Measurements from ENCODE around the gene SLC34A1.

The SLC34A1 gene

DNA sequence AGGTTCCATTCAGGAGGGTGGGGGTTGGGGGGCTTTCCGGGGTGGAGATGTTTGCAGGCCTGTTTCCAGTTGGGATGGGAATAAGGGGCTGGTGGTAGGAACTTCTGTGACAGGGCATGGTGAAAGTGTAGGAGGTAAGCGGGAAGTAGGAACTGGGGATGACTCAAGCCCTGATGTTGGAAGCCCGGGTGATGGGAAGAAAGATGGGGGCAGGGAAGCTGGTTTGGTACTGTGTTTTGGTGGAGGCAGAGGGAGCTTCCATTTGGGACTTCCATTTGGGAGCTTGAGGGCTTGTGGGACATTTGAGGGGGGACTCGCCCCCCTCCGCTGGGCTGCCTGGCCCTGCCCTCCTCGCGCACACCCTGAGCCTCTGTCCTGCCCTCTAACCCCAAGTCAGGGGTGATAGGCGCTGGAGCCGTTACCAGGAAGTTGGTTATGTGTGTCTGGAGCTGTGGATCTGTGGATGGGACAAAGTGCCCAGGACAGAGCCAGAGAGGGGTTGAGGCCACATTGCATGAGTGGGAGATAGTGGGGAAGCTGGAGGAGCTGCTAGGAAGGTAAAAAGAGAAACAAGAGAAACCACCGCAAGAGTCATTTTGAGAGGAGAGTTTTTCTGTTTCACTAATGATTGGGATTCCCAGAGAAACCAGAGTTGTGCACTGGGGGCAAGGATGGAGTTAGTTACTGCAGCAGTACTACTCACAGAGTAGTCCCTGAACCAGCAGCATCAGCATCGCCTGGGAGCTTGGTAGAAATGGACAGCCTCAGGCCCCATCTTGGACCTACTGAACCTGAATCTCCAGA lies 19.9 kb upstream of the SLC34A1 start:
- no peak overlapping the region for H3K4me3 ChIP-seq (ENCODE audit: severe bottlenecking)
- no peak overlapping the region for H3K27ac ChIP-seq (ENCODE audit: poor library complexity, severe bottlenecking)
- peaks cover 15% of the 10 kb centered on the region for H3K4me1 ChIP-seq (ENCODE audit: insufficient read depth, poor library complexity, severe bottlenecking)
- ATAC-seq (ENCODE audit: low read depth) = no peak
- TF ChIP-seq, protein P1, sequence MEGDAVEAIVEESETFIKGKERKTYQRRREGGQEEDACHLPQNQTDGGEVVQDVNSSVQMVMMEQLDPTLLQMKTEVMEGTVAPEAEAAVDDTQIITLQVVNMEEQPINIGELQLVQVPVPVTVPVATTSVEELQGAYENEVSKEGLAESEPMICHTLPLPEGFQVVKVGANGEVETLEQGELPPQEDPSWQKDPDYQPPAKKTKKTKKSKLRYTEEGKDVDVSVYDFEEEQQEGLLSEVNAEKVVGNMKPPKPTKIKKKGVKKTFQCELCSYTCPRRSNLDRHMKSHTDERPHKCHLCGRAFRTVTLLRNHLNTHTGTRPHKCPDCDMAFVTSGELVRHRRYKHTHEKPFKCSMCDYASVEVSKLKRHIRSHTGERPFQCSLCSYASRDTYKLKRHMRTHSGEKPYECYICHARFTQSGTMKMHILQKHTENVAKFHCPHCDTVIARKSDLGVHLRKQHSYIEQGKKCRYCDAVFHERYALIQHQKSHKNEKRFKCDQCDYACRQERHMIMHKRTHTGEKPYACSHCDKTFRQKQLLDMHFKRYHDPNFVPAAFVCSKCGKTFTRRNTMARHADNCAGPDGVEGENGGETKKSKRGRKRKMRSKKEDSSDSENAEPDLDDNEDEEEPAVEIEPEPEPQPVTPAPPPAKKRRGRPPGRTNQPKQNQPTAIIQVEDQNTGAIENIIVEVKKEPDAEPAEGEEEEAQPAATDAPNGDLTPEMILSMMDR (IDR thresholded peaks at IDR 0.05; ENCODE audit: poor library complexity, severe bottlenecking) = no peak
- no peaks in the 10 kb centered on the region for H3K9me3 ChIP-seq (ENCODE audit: severe bottlenecking)
- no peaks in the 10 kb centered on the region for H3K36me3 ChIP-seq (ENCODE audit: low read depth)
- no peaks in the 10 kb centered on the region for H3K27me3 ChIP-seq (ENCODE audit: insufficient read depth, poor library complexity, severe bottlenecking)
- DNase-seq (ENCODE audit: low spot score) = no peak

DNA sequence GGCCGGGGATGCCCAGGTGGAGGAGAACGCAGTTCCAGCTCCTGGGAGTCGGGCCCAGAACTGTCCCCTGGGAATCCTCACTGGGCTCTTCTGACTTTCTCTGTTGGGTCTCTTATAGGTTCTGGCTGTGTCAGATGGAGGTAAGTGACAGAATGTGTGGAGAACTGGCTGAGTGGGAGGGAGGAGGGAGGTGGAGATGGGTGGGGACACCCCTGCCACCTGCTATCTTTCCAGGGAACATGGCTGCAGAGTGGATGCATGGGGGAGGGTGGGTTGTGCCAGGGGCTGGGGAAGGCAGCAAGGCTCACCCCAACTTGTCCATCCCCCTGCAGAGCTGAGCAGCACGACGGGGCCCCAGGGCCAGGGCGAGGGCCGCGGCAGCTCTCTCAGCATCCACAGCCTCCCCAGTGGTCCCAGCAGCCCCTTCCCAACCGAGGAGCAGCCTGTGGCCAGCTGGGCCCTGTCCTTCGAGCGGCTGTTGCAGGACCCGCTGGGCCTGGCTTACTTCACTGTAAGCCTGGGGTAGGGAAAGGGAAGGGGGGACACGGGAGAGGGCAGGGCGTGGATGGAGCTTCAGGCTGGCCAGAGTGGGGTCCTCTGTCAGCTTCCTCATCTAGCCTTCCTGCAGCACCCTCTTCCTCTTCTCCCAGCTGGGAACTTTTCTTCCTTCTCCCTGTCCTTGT lies 18.2 kb upstream of the SLC34A1 start:
- H3K4me1 ChIP-seq (ENCODE audit: insufficient read depth, poor library complexity, severe bottlenecking) = peaks cover 15% of the 10 kb centered on the region
- ATAC-seq (ENCODE audit: low read depth) (no peak), DNase-seq (ENCODE audit: low spot score) (no peak)
- H3K4me3 ChIP-seq (ENCODE audit: severe bottlenecking) = no peak overlapping the region
- H3K36me3 ChIP-seq (ENCODE audit: low read depth) = no peaks in the 10 kb centered on the region
- H3K27ac ChIP-seq (ENCODE audit: poor library complexity, severe bottlenecking) = no peak overlapping the region
- TF ChIP-seq, protein P1 (IDR thresholded peaks at IDR 0.05; ENCODE audit: poor library complexity, severe bottlenecking) = no peak
- no peaks in the 10 kb centered on the region for H3K27me3 ChIP-seq (ENCODE audit: insufficient read depth, poor library complexity, severe bottlenecking)
- no peaks in the 10 kb centered on the region for H3K9me3 ChIP-seq (ENCODE audit: severe bottlenecking)

DNA sequence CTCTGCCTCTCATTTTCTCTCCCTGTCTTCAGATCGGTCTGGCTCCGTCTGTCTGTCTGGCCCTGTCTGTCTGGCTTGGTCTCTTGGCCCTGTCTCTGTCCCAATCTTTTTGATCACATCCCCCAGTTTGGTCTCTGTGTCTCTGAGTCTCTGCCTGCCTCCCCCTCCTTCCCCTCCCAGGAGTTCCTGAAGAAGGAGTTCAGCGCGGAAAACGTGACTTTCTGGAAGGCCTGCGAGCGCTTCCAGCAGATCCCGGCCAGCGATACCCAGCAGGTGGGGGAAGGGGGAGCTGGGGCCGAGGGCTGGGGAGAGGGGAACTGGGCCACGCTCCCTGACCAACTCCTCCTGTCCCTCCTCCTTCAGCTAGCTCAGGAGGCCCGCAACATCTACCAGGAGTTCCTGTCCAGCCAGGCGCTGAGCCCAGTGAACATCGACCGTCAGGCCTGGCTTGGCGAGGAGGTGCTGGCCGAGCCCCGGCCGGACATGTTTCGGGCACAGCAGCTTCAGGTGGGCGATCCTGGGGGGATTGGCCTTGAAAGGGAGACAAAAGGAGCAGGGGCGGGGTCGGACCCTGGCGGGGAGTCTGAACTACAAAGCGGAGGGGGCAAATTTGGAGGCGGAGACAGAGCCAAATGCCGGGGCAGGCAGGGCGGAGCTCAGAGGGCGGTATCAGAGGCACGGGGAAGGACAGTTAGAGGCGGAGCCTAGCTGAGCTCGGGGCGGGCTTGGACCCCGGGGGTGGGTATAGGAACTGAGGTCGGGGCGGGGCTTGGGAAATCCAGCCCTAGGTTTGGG lies 17.5 kb upstream of the SLC34A1 start:
- ATAC-seq (ENCODE audit: low read depth) = peak; percentile 22; the same call in 1 of the 3 replicates
- H3K27me3 ChIP-seq (ENCODE audit: insufficient read depth, poor library complexity, severe bottlenecking) = no peaks in the 10 kb centered on the region
- H3K4me3 ChIP-seq (ENCODE audit: severe bottlenecking) = no peak overlapping the region
- no peaks in the 10 kb centered on the region for H3K9me3 ChIP-seq (ENCODE audit: severe bottlenecking)
- no peak overlapping the region for H3K27ac ChIP-seq (ENCODE audit: poor library complexity, severe bottlenecking)
- H3K4me1 ChIP-seq (ENCODE audit: insufficient read depth, poor library complexity, severe bottlenecking) = peaks cover 17% of the 10 kb centered on the region
- DNase-seq (ENCODE audit: low spot score) = peak; percentile 85
- no peaks in the 10 kb centered on the region for H3K36me3 ChIP-seq (ENCODE audit: low read depth)
- TF ChIP-seq, protein P1 (IDR thresholded peaks at IDR 0.05; ENCODE audit: poor library complexity, severe bottlenecking) = no peak

DNA sequence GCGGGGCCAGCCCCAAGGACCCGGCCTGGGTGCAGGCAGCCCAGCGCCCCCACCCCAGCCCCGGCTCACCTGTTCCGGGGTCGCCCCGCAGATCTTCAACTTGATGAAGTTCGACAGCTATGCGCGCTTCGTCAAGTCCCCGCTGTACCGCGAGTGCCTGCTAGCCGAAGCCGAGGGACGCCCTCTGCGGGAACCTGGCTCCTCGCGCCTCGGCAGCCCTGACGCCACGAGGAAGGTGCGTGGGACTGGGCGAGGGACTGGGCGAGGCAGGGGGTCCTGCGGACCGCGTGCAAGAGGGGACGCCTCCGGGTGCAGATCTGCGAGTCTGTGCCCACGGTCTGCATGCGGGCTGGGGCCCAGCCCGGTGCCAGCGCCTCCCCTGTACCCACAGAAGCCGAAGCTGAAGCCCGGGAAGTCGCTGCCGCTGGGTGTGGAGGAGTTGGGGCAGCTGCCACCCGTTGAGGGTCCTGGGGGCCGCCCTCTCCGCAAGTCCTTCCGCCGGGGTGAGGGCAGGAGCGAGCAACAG lies 16.8 kb upstream of the SLC34A1 start:
- TF ChIP-seq, protein P1 (IDR thresholded peaks at IDR 0.05; ENCODE audit: poor library complexity, severe bottlenecking) = no peak
- DNase-seq (ENCODE audit: low spot score) (peak; percentile 75), ATAC-seq (ENCODE audit: low read depth) (no peak)
- H3K27ac ChIP-seq (ENCODE audit: poor library complexity, severe bottlenecking) = no peak overlapping the region
- H3K9me3 ChIP-seq (ENCODE audit: severe bottlenecking) = no peaks in the 10 kb centered on the region
- peaks cover 24% of the 10 kb centered on the region for H3K4me1 ChIP-seq (ENCODE audit: insufficient read depth, poor library complexity, severe bottlenecking)
- no peaks in the 10 kb centered on the region for H3K36me3 ChIP-seq (ENCODE audit: low read depth)
- no peaks in the 10 kb centered on the region for H3K27me3 ChIP-seq (ENCODE audit: insufficient read depth, poor library complexity, severe bottlenecking)
- no peak overlapping the region for H3K4me3 ChIP-seq (ENCODE audit: severe bottlenecking)
